Measurements from ENCODE around the gene RUNX1.

The RUNX1 gene

DNA sequence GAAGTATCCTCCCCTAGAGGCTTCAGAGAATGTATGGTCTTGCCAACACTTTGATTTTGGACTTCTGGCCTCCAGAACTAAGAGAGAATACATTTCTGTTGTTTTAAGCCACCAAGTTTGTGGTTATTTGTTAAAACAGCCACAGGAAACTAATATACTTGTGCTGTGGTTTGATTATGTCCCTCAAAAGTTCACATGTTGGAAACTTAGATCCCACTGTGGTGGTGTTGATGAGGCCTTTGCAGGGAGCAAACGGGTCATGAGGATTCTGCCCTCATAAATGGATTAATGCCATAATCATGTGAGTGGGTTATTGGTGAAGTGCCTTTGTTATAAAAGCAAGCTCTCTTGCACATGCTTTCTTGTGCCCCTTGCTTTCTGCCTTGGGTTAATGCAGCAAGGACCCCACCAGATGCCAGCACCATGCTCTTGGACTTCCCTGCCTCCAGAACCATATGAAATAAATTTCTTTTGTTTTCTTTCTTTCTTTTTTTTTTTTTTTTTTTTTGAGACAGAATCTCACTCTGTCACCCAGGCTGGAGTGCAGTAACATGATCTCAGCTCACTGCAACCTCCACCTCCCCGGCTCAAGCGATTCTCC is 223.1 kb downstream of the RUNX1 start:
- no peak overlapping the region for H3K27ac ChIP-seq (ENCODE audit: poor library complexity, severe bottlenecking)
- TF ChIP-seq, protein P1, sequence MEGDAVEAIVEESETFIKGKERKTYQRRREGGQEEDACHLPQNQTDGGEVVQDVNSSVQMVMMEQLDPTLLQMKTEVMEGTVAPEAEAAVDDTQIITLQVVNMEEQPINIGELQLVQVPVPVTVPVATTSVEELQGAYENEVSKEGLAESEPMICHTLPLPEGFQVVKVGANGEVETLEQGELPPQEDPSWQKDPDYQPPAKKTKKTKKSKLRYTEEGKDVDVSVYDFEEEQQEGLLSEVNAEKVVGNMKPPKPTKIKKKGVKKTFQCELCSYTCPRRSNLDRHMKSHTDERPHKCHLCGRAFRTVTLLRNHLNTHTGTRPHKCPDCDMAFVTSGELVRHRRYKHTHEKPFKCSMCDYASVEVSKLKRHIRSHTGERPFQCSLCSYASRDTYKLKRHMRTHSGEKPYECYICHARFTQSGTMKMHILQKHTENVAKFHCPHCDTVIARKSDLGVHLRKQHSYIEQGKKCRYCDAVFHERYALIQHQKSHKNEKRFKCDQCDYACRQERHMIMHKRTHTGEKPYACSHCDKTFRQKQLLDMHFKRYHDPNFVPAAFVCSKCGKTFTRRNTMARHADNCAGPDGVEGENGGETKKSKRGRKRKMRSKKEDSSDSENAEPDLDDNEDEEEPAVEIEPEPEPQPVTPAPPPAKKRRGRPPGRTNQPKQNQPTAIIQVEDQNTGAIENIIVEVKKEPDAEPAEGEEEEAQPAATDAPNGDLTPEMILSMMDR (IDR thresholded peaks at IDR 0.05; ENCODE audit: poor library complexity, severe bottlenecking) = no peak
- no peaks in the 10 kb centered on the region for H3K9me3 ChIP-seq (ENCODE audit: severe bottlenecking)
- peaks cover 6% of the 10 kb centered on the region for H3K4me1 ChIP-seq (ENCODE audit: insufficient read depth, poor library complexity, severe bottlenecking)
- H3K36me3 ChIP-seq (ENCODE audit: low read depth) = peaks cover 91% of the 10 kb centered on the region
- no peak overlapping the region for H3K4me3 ChIP-seq (ENCODE audit: severe bottlenecking)
- no peaks in the 10 kb centered on the region for H3K27me3 ChIP-seq (ENCODE audit: insufficient read depth, poor library complexity, severe bottlenecking)
- DNase-seq (ENCODE audit: low spot score) (no peak), ATAC-seq (ENCODE audit: low read depth) (no peak)

DNA sequence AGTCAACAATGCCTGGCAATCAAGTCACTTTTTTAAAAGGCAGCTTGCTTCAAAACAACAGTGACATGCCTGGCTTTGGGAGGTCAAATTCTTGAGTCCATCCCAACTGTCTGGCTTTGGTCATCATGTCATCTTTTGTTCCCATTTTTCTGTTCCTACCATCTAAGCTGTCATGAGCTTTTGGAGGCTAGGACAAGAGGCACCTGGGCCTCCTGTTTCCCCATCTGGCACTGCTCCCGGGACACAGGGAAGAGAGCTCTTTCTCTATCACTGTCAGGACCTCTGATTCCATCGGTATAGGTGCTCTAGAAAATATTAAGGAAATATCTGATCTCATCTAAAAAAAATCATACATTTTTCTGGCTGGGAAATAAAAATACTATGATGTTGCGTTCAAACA is 224.0 kb downstream of the RUNX1 start:
- H3K4me1 ChIP-seq (ENCODE audit: insufficient read depth, poor library complexity, severe bottlenecking) = peaks cover 6% of the 10 kb centered on the region
- DNase-seq (ENCODE audit: low spot score) = no peak
- H3K27me3 ChIP-seq (ENCODE audit: insufficient read depth, poor library complexity, severe bottlenecking) = no peaks in the 10 kb centered on the region
- H3K36me3 ChIP-seq (ENCODE audit: low read depth) = peaks cover 91% of the 10 kb centered on the region
- H3K27ac ChIP-seq (ENCODE audit: poor library complexity, severe bottlenecking) = no peak overlapping the region
- H3K4me3 ChIP-seq (ENCODE audit: severe bottlenecking) = no peak overlapping the region
- ATAC-seq (ENCODE audit: low read depth) = no peak
- H3K9me3 ChIP-seq (ENCODE audit: severe bottlenecking) = no peaks in the 10 kb centered on the region
- TF ChIP-seq, protein P1 (IDR thresholded peaks at IDR 0.05; ENCODE audit: poor library complexity, severe bottlenecking) = no peak

DNA sequence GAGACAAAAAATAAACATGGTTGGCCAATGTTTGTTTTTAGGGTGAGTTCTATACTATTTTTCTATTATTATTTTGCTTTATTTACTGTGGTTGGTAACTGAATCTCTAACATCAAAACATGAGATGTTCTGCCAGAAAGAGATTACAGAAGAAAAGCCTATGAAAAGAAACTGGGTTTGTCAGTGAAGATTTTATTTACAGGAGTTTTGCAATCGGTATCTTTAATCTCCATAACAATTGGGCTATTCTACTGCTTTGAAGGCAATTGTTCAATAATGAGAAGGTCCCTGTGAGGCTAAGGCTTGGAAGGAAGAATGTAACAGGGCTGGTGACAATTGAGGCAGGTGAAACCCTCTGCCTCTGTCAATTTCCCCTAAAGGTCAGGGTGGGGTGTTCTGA is 224.8 kb downstream of the RUNX1 start:
- Histone ChIP-seq H3K9me3 (ENCODE audit: severe bottlenecking) (no peaks in the 10 kb centered on the region), H3K4me1 (ENCODE audit: insufficient read depth, poor library complexity, severe bottlenecking) (peaks cover 13% of the 10 kb centered on the region), H3K4me3 (ENCODE audit: severe bottlenecking) (no peak overlapping the region), H3K27ac (ENCODE audit: poor library complexity, severe bottlenecking) (no peak overlapping the region), H3K36me3 (ENCODE audit: low read depth) (peaks cover 86% of the 10 kb centered on the region), H3K27me3 (ENCODE audit: insufficient read depth, poor library complexity, severe bottlenecking) (no peaks in the 10 kb centered on the region)
- no peak for ATAC-seq (ENCODE audit: low read depth)
- no peak for DNase-seq (ENCODE audit: low spot score)
- TF ChIP-seq, protein P1 (IDR thresholded peaks at IDR 0.05; ENCODE audit: poor library complexity, severe bottlenecking) = no peak

DNA sequence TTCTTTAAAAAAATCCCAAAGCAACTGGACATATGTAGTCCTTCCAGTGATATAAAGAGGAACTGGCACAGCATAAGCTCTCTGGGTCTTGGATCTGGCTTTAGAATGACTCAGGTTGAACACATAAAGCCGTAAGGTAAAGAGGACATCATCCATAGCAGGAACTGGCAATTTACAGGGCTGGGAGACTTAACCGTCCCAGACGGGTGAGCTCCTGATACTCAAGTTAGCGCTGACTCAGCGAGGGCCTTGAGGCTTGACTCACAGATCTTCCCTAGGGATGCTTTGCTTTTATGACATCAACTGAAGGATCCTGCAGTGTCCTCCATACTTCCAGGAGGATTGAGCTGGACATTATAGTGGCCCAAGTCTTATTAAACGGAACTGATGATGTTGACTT is 226.2 kb downstream of the RUNX1 start:
- peaks cover 25% of the 10 kb centered on the region for H3K4me1 ChIP-seq (ENCODE audit: insufficient read depth, poor library complexity, severe bottlenecking)
- H3K27me3 ChIP-seq (ENCODE audit: insufficient read depth, poor library complexity, severe bottlenecking) = no peaks in the 10 kb centered on the region
- peaks cover 75% of the 10 kb centered on the region for H3K36me3 ChIP-seq (ENCODE audit: low read depth)
- H3K27ac ChIP-seq (ENCODE audit: poor library complexity, severe bottlenecking) = peak overlapping the region; percentile 20
- TF ChIP-seq, protein P1 (IDR thresholded peaks at IDR 0.05; ENCODE audit: poor library complexity, severe bottlenecking) = no peak
- H3K4me3 ChIP-seq (ENCODE audit: severe bottlenecking) = no peak overlapping the region
- DNase-seq (ENCODE audit: low spot score) (peak; percentile 79), ATAC-seq (ENCODE audit: low read depth) (peak; percentile 73)
- no peaks in the 10 kb centered on the region for H3K9me3 ChIP-seq (ENCODE audit: severe bottlenecking)

DNA sequence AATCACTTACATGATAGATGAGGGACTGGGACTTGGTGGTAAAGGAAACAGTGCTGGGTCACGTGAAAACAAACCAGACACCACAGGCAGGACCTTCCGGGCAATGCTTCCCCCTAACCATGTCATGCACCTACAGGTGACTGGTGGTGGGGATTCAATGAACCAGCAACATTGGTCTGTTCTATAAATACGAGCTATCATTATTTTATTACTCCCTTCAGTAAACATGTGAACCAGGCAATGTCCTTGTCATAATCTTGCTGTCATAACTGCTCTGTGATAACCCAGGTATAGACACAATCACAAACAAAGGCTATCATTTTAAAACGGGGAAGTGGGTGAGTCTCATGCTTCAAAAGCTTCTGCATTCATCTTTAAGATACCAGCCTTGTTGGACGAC is 226.9 kb downstream of the RUNX1 start:
- Histone ChIP-seq H3K4me3 (ENCODE audit: severe bottlenecking) (no peak overlapping the region), H3K36me3 (ENCODE audit: low read depth) (peaks cover 77% of the 10 kb centered on the region)

More for the DNA sequence above, 226.9 kb downstream of the RUNX1 start:
- no peaks in the 10 kb centered on the region for H3K27me3 ChIP-seq (ENCODE audit: insufficient read depth, poor library complexity, severe bottlenecking)
- peak overlapping the region; percentile 20 for H3K27ac ChIP-seq (ENCODE audit: poor library complexity, severe bottlenecking)
- DNase-seq (ENCODE audit: low spot score) (no peak), ATAC-seq (ENCODE audit: low read depth) (no peak)
- H3K4me1 ChIP-seq (ENCODE audit: insufficient read depth, poor library complexity, severe bottlenecking) = peaks cover 26% of the 10 kb centered on the region
- TF ChIP-seq, protein P1 (IDR thresholded peaks at IDR 0.05; ENCODE audit: poor library complexity, severe bottlenecking) = no peak
- H3K9me3 ChIP-seq (ENCODE audit: severe bottlenecking) = no peaks in the 10 kb centered on the region

Measured in RWPE2 (cell line).